Caco-2 (cell line): ENCODE data around the gene RALGPS1. TPM values are rescaled to one million over a fixed set of nuclear protein-coding genes. Genes with fewer than 3 reads are reported as not detected.

Experiments used
- BruUV-seq: library from RNA; stranded (reverse); fragments of 400-500 nt; replicated peaks from 2 replicates; lab custom pipeline; 2021; lab: Mats Ljungman, UMichigan
- CTCF ChIA-PET: fragments of 300-600 bp; sonication (Branson Sonifier 250); formaldehyde crosslinking; loops from one replicate; lab custom pipeline; 2022; ENCODE audit warnings: antibody characterized with exemption; lab: Charles Lee
- POLR2A ChIA-PET: fragments of 300-600 bp; sonication (Branson Sonifier 250); formaldehyde crosslinking; loops from one replicate; lab custom pipeline; 2022; ENCODE audit warnings: antibody characterized with exemption; lab: Charles Lee
- DNase-seq, 2 experiments: peaks; one replicate each; pipeline versions ENCODE4 v3.0.0 to v3.0.0-alpha.2; 2020 to 2022
- H3K27me3 ChIP-seq: replicated peaks from 2 replicates; pipeline ENCODE4 v1.6.0; 2011; ENCODE audit warnings: low read length; ENCODE audit not compliant: control insufficient read depth, insufficient read depth
- H3K36me3 ChIP-seq: 2 replicates; pipeline ENCODE4 v1.5.1; 2011; ENCODE audit warnings: low read length; ENCODE audit not compliant: control insufficient read depth, insufficient read depth
- H3K4me1 ChIP-seq: fragments of 250-450 bp; sonication (Bioruptor Pico); 2 replicates; pipeline ENCODE4 v1.5.1; 2020; ENCODE audit warnings: mild to moderate bottlenecking
- H3K4me3 ChIP-seq: 2 replicates; pipeline ENCODE4 v1.5.1; 2011; ENCODE audit warnings: low read depth, mild to moderate bottlenecking, control low read depth, low read length
- H3K9me3 ChIP-seq: fragments of 250-450 bp; sonication (Bioruptor Pico); 2 replicates; pipeline ENCODE4 v1.5.1; 2020; ENCODE audit warnings: mild to moderate bottlenecking, moderate library complexity
- H3K27ac Mint-ChIP-seq: one replicate; pipeline ENCODE4 v1.8.0; 2022; ENCODE audit warnings: mixed read lengths; ENCODE audit not compliant: unreplicated experiment
- H3K27me3 Mint-ChIP-seq: one replicate; pipeline ENCODE4 v1.8.0; 2022; ENCODE audit warnings: mixed read lengths; ENCODE audit not compliant: insufficient read depth, unreplicated experiment
- H3K36me3 Mint-ChIP-seq: one replicate; pipeline ENCODE4 v1.8.0; 2022; ENCODE audit warnings: mild to moderate bottlenecking, mixed read lengths; ENCODE audit not compliant: insufficient read depth, unreplicated experiment
- H3K4me1 Mint-ChIP-seq: one replicate; pipeline ENCODE4 v1.8.0; 2022; ENCODE audit warnings: low read depth, mixed read lengths; ENCODE audit not compliant: unreplicated experiment
- H3K4me3 Mint-ChIP-seq: one replicate; pipeline ENCODE4 v1.8.0; 2022; ENCODE audit warnings: mild to moderate bottlenecking, moderate library complexity, mixed read lengths; ENCODE audit not compliant: unreplicated experiment
- H3K9me3 Mint-ChIP-seq: one replicate; pipeline ENCODE4 v1.8.0; 2022; ENCODE audit warnings: mixed read lengths; ENCODE audit not compliant: unreplicated experiment
- CTCF ChIP-seq, 2 experiments: fragments of 200-600 bp in 1 of 2; IDR thresholded peaks; 1 replicate in 1 of 2; 2 replicates in 1 of 2; pipeline versions ENCODE4 v1.5.1 to v1.8.0; 2011 to 2022; ENCODE audit warnings: antibody characterized with exemption in 1 of 2, control low read depth in 1 of 2, inconsistent platforms in 1 of 2, low read depth in 1 of 2, low read length in 1 of 2, mild to moderate bottlenecking in 1 of 2, moderate library complexity in 1 of 2; ENCODE audit not compliant: insufficient read depth in 1 of 2, severe bottlenecking in 1 of 2, unreplicated experiment in 1 of 2
- intact Hi-C: fragments of 100-400 bp; cut with micrococcal nuclease; formaldehyde crosslinking; loops from one replicate; pipeline ENCODE4 v1.10.0; 2022; ENCODE audit not compliant: unreplicated experiment
- total RNA-seq: library from RNA; stranded (reverse); gene quantifications from 2 replicates; pipeline ENCODE4 v1.2.3, GENCODE V29; 2022

RALGPS1 gene
- total RNA-seq, 1 experiment from 2014 or later, result 41.5 TPM

- no TSS peak for BruUV-seq
- TF ChIP-seq CTCF (IDR thresholded peaks at IDR 0.05; ENCODE audit: insufficient read depth in 1 of 2, low read depth in 1 of 2, low read length in 1 of 2, severe bottlenecking in 1 of 2, unreplicated experiment in 1 of 2), result no peak
- intact Hi-C loops, result no loop called here
- Histone ChIP-seq H3K4me3 (no peak overlapping the region), H3K4me1 (peaks cover 8% of the 10 kb centered on the region), H3K27me3 (no peaks in the 10 kb centered on the region), H3K36me3 (peaks cover 1% of the 10 kb centered on the region; the same call in 1 of the 2 replicates), H3K9me3 (no peaks in the 10 kb centered on the region)
- Mint-ChIP-seq H3K36me3 (no peaks in the 10 kb centered on the region), H3K27me3 (no peaks in the 10 kb centered on the region), H3K4me1 (peaks cover 17% of the 10 kb centered on the region), H3K4me3 (no peak overlapping the region), H3K9me3 (no peaks in the 10 kb centered on the region), H3K27ac (no peak overlapping the region)
- POLR2A ChIA-PET, result no interaction called here
- DNase-seq, result no peak
- CTCF ChIA-PET, result no interaction called here
Measured at GRCh38 chr9:127112056-127112455, 197.5 kb downstream of the RALGPS1 start.

GRCh38 chr9:127112735-127113161 is 198.2 kb downstream of the RALGPS1 start:
- no peaks in the 10 kb centered on the region for H3K36me3 Mint-ChIP-seq
- H3K27me3 Mint-ChIP-seq, result no peaks in the 10 kb centered on the region
- DNase-seq, result no peak
- BruUV-seq, result no TSS peak
- no peaks in the 10 kb centered on the region for H3K9me3 Mint-ChIP-seq
- no peak for TF ChIP-seq CTCF (IDR thresholded peaks at IDR 0.05; ENCODE audit: insufficient read depth in 1 of 2, low read depth in 1 of 2, low read length in 1 of 2, severe bottlenecking in 1 of 2, unreplicated experiment in 1 of 2)
- Histone ChIP-seq H3K4me1 (peaks cover 8% of the 10 kb centered on the region), H3K27me3 (no peaks in the 10 kb centered on the region), H3K9me3 (no peaks in the 10 kb centered on the region), H3K4me3 (no peak overlapping the region), H3K36me3 (peaks cover 1% of the 10 kb centered on the region; the same call in 1 of the 2 replicates)
- intact Hi-C loops, result no loop called here
- ChIA-PET CTCF (no interaction called here), POLR2A (no interaction called here)
- H3K4me1 Mint-ChIP-seq, result peaks cover 17% of the 10 kb centered on the region
- H3K27ac Mint-ChIP-seq, result no peak overlapping the region
- no peak overlapping the region for H3K4me3 Mint-ChIP-seq

GRCh38 chr9:127113191-127113972 is 198.8 kb downstream of the RALGPS1 start:
- no peak for DNase-seq
- no TSS peak for BruUV-seq
- TF ChIP-seq CTCF (IDR thresholded peaks at IDR 0.05; ENCODE audit: insufficient read depth in 1 of 2, low read depth in 1 of 2, low read length in 1 of 2, severe bottlenecking in 1 of 2, unreplicated experiment in 1 of 2), result no peak
- intact Hi-C loops, result no loop called here
- Mint-ChIP-seq H3K4me3 (no peak overlapping the region), H3K9me3 (no peaks in the 10 kb centered on the region), H3K27ac (no peak overlapping the region), H3K27me3 (no peaks in the 10 kb centered on the region), H3K4me1 (peaks cover 21% of the 10 kb centered on the region), H3K36me3 (no peaks in the 10 kb centered on the region)
- ChIA-PET POLR2A (no interaction called here), CTCF (no interaction called here)
- no peaks in the 10 kb centered on the region for H3K9me3 ChIP-seq
- no peak overlapping the region for H3K4me3 ChIP-seq
- H3K27me3 ChIP-seq, result no peaks in the 10 kb centered on the region
- peaks cover 1% of the 10 kb centered on the region; the same call in 1 of the 2 replicates for H3K36me3 ChIP-seq
- H3K4me1 ChIP-seq, result peaks cover 8% of the 10 kb centered on the region
